GM19099 (cell line): ENCODE measurements around the gene DAGLA.

Source experiments
- POLR2A ChIP-seq: IDR thresholded peaks from 3 replicates; pipeline ENCODE4 v1.6.1; 2011; ENCODE audit warnings: low read depth; ENCODE audit not compliant: insufficient read length; ENCODE audit errors: extremely low read depth

The DAGLA gene

GRCh38 chr11:61712846-61713245 is 32.7 kb downstream of the DAGLA start:
- no peak for TF ChIP-seq POLR2A

GRCh38 chr11:61713464-61713863 is 33.3 kb downstream of the DAGLA start:
- TF ChIP-seq POLR2A: no peak

GRCh38 chr11:61713906-61714305 is 33.7 kb downstream of the DAGLA start:
- TF ChIP-seq POLR2A: no peak

- no peak for TF ChIP-seq POLR2A
These were observed 34.1 kb downstream of the DAGLA start for GRCh38 chr11:61714316-61714715.

GRCh38 chr11:61714916-61715315 is 34.7 kb downstream of the DAGLA start:
- no peak for TF ChIP-seq POLR2A

GRCh38 chr11:61715867-61716266 is 35.7 kb downstream of the DAGLA start:
- no peak for TF ChIP-seq POLR2A

- TF ChIP-seq POLR2A: no peak
These were observed 36.5 kb downstream of the DAGLA start for GRCh38 chr11:61716478-61717285.

GRCh38 chr11:61717286-61718033 is 37.3 kb downstream of the DAGLA start:
- no peak for TF ChIP-seq POLR2A

- no peak for TF ChIP-seq POLR2A
These were observed 37.9 kb downstream of the DAGLA start for GRCh38 chr11:61718046-61718531.

- no peak for TF ChIP-seq POLR2A
These were observed 38.6 kb downstream of the DAGLA start for GRCh38 chr11:61718621-61719302.

GRCh38 chr11:61719978-61720377 is 39.8 kb downstream of the DAGLA start:
- TF ChIP-seq POLR2A: no peak

- TF ChIP-seq POLR2A: no peak
These were observed 40.4 kb downstream of the DAGLA start for GRCh38 chr11:61720597-61720996.

- TF ChIP-seq POLR2A: no peak
These were observed 44.2 kb downstream of the DAGLA start for GRCh38 chr11:61724437-61724836.

- no peak for TF ChIP-seq POLR2A
These were observed 45.6 kb downstream of the DAGLA start for GRCh38 chr11:61725781-61726231.

GRCh38 chr11:61726775-61727174 is 46.6 kb downstream of the DAGLA start:
- no peak for TF ChIP-seq POLR2A
